IPS-15b (cell line): Measurements from ENCODE around the gene HS6ST1.
A peak's percentile ranks its signal among the peaks of the same experiment; 100 is the strongest.

Source experiments
- H3K27me3 ChIP-seq: one replicate; pipeline ENCODE4 v1.6.1; 2013; ENCODE audit warnings: low read length; ENCODE audit not compliant: control insufficient read depth, insufficient read depth
- H3K36me3 ChIP-seq: one replicate; pipeline ENCODE4 v1.6.1; 2013; ENCODE audit warnings: low read length; ENCODE audit not compliant: control insufficient read depth, insufficient read depth
- H3K4me1 ChIP-seq: one replicate; pipeline ENCODE4 v1.6.1; 2013; ENCODE audit warnings: mild to moderate bottlenecking, low read length; ENCODE audit not compliant: control insufficient read depth, insufficient read depth
- H3K4me3 ChIP-seq: one replicate; pipeline ENCODE4 v1.5.1; 2013; ENCODE audit warnings: low read depth, low read length
- H3K9ac ChIP-seq: one replicate; pipeline ENCODE4 v1.6.1; 2013; ENCODE audit warnings: low read depth, mild to moderate bottlenecking, low read length
- H3K9me3 ChIP-seq: one replicate; pipeline ENCODE4 v1.6.1; 2013; ENCODE audit warnings: mild to moderate bottlenecking, low read length; ENCODE audit not compliant: control insufficient read depth, insufficient read depth

The HS6ST1 gene

GRCh38 chr2:128304715-128305554, 13.7 kb downstream of the HS6ST1 start:
- H3K27me3 ChIP-seq: no peaks in the 10 kb centered on the region
- no peak overlapping the region for H3K4me3 ChIP-seq
- peak overlapping the region; percentile 42 for H3K9ac ChIP-seq
- H3K4me1 ChIP-seq: peaks cover 19% of the 10 kb centered on the region
- peaks cover 16% of the 10 kb centered on the region for H3K36me3 ChIP-seq
- no peaks in the 10 kb centered on the region for H3K9me3 ChIP-seq

GRCh38 chr2:128304330-128304714, 14.3 kb downstream of the HS6ST1 start:
- no peaks in the 10 kb centered on the region for H3K27me3 ChIP-seq
- H3K4me3 ChIP-seq: no peak overlapping the region
- H3K36me3 ChIP-seq: peaks cover 12% of the 10 kb centered on the region
- H3K9ac ChIP-seq: no peak overlapping the region
- no peaks in the 10 kb centered on the region for H3K9me3 ChIP-seq
- peaks cover 19% of the 10 kb centered on the region for H3K4me1 ChIP-seq

- H3K27me3 ChIP-seq: no peaks in the 10 kb centered on the region
- H3K9ac ChIP-seq: no peak overlapping the region
- H3K4me1 ChIP-seq: peaks cover 19% of the 10 kb centered on the region
- H3K9me3 ChIP-seq: no peaks in the 10 kb centered on the region
- no peak overlapping the region for H3K4me3 ChIP-seq
- peaks cover 12% of the 10 kb centered on the region for H3K36me3 ChIP-seq
Observed at GRCh38 chr2:128303911-128304310, 14.8 kb downstream of the HS6ST1 start.

- no peak overlapping the region for H3K4me3 ChIP-seq
- H3K9me3 ChIP-seq: no peaks in the 10 kb centered on the region
- no peaks in the 10 kb centered on the region for H3K27me3 ChIP-seq
- H3K4me1 ChIP-seq: peaks cover 19% of the 10 kb centered on the region
- H3K9ac ChIP-seq: no peak overlapping the region
- H3K36me3 ChIP-seq: peaks cover 8% of the 10 kb centered on the region
Observed at GRCh38 chr2:128303095-128303791, 15.4 kb downstream of the HS6ST1 start.

- Histone ChIP-seq H3K9me3 (no peaks in the 10 kb centered on the region), H3K9ac (no peak overlapping the region), H3K36me3 (peaks cover 8% of the 10 kb centered on the region), H3K4me3 (no peak overlapping the region), H3K27me3 (no peaks in the 10 kb centered on the region), H3K4me1 (peaks cover 19% of the 10 kb centered on the region)
Observed at GRCh38 chr2:128302744-128303067, 16.0 kb downstream of the HS6ST1 start.

- peaks cover 8% of the 10 kb centered on the region for H3K36me3 ChIP-seq
Observed at GRCh38 chr2:128302011-128302743, 16.5 kb downstream of the HS6ST1 start.

GRCh38 chr2:128301501-128301966, 17.1 kb downstream of the HS6ST1 start:
- H3K9me3 ChIP-seq: no peaks in the 10 kb centered on the region
- no peak overlapping the region for H3K9ac ChIP-seq
- no peak overlapping the region for H3K4me3 ChIP-seq
- no peaks in the 10 kb centered on the region for H3K27me3 ChIP-seq
- H3K36me3 ChIP-seq: peaks cover 8% of the 10 kb centered on the region
- H3K4me1 ChIP-seq: peaks cover 17% of the 10 kb centered on the region

More at GRCh38 chr2:128302011-128302743, 16.5 kb downstream of the HS6ST1 start:
- no peak overlapping the region for H3K4me3 ChIP-seq
- no peaks in the 10 kb centered on the region for H3K9me3 ChIP-seq
- no peak overlapping the region for H3K9ac ChIP-seq
- peaks cover 18% of the 10 kb centered on the region for H3K4me1 ChIP-seq
- H3K27me3 ChIP-seq: no peaks in the 10 kb centered on the region

- H3K4me3 ChIP-seq: no peak overlapping the region
- H3K9me3 ChIP-seq: no peaks in the 10 kb centered on the region
- H3K27me3 ChIP-seq: no peaks in the 10 kb centered on the region
- H3K9ac ChIP-seq: no peak overlapping the region
- H3K36me3 ChIP-seq: peaks cover 8% of the 10 kb centered on the region
- peaks cover 14% of the 10 kb centered on the region for H3K4me1 ChIP-seq
Observed at GRCh38 chr2:128301021-128301420, 17.6 kb downstream of the HS6ST1 start.

- Histone ChIP-seq H3K4me3 (no peak overlapping the region), H3K27me3 (no peaks in the 10 kb centered on the region), H3K36me3 (peaks cover 6% of the 10 kb centered on the region), H3K9ac (no peak overlapping the region), H3K4me1 (peaks cover 8% of the 10 kb centered on the region), H3K9me3 (no peaks in the 10 kb centered on the region)
Observed at GRCh38 chr2:128300151-128301020, 18.3 kb downstream of the HS6ST1 start.

- peaks cover 6% of the 10 kb centered on the region for H3K36me3 ChIP-seq
- H3K4me3 ChIP-seq: no peak overlapping the region
- H3K9ac ChIP-seq: no peak overlapping the region
- no peaks in the 10 kb centered on the region for H3K9me3 ChIP-seq
- H3K4me1 ChIP-seq: peaks cover under 1% of the 10 kb centered on the region
- H3K27me3 ChIP-seq: no peaks in the 10 kb centered on the region
Observed at GRCh38 chr2:128299628-128300027, 19.0 kb downstream of the HS6ST1 start.
